ENCODE data around the gene APOD. TPM values are rescaled to one million over a fixed set of nuclear protein-coding genes. Genes with fewer than 3 reads are reported as not detected.
A peak's percentile ranks its signal among the peaks of the same experiment; 100 is the strongest.

The APOD gene
- total RNA-seq, 2 experiments from 2014 or later, result not detected

DNA sequence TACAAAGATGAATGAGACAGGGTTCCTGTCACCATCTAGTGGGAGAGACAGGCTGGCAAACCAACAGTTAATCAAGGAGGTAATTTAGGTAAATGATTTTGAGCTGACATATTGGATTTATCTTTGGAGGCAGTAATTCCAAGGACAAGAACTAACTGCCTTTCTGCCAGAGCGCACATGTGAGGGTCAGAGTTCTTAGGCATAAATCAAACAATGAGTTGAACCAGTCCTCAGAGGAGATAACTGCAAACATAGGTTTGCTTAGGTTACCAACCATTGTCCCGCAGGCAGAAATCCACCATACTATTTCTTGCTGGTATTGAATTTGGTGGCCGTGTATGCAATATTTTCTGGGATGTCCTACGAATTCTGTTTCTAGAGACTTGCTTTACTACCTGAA is 26.4 kb downstream of the APOD start:
- TF ChIP-seq, protein P1, sequence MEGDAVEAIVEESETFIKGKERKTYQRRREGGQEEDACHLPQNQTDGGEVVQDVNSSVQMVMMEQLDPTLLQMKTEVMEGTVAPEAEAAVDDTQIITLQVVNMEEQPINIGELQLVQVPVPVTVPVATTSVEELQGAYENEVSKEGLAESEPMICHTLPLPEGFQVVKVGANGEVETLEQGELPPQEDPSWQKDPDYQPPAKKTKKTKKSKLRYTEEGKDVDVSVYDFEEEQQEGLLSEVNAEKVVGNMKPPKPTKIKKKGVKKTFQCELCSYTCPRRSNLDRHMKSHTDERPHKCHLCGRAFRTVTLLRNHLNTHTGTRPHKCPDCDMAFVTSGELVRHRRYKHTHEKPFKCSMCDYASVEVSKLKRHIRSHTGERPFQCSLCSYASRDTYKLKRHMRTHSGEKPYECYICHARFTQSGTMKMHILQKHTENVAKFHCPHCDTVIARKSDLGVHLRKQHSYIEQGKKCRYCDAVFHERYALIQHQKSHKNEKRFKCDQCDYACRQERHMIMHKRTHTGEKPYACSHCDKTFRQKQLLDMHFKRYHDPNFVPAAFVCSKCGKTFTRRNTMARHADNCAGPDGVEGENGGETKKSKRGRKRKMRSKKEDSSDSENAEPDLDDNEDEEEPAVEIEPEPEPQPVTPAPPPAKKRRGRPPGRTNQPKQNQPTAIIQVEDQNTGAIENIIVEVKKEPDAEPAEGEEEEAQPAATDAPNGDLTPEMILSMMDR (IDR thresholded peaks at IDR 0.05), result no peak
- no peak overlapping the region for H3K27ac Mint-ChIP-seq
- CTCF ChIA-PET, result interaction anchor here (1.0 to 2.9 kb wide), 6 partner anchors 9 to 293 kb away, joined by 4 to 16 read pairs (median 6); partner anchors contain the start of genes PPP1R2 and XXYLT1
- ATAC-seq (no peak), DNase-seq (no peak)
- POLR2A ChIA-PET, result no interaction called here
- H3K4me3 Mint-ChIP-seq, result no peak overlapping the region
- intact Hi-C loops (cut with micrococcal nuclease), result no loop called here
- H3K36me3 Mint-ChIP-seq (ENCODE audit: low read depth), result no peaks in the 10 kb centered on the region
- no peaks in the 10 kb centered on the region for H3K9me3 Mint-ChIP-seq
- peaks cover 34% of the 10 kb centered on the region for H3K4me1 Mint-ChIP-seq (ENCODE audit: low read depth)
- no peaks in the 10 kb centered on the region for H3K27me3 Mint-ChIP-seq

- no peaks in the 10 kb centered on the region for H3K27me3 Mint-ChIP-seq
- POLR2A ChIA-PET, result interaction anchor here (1.1 kb wide), 1 partner anchor 14 kb away, joined by 5 read pairs; no protein-coding TSS in a partner anchor
- H3K4me3 Mint-ChIP-seq, result no peak overlapping the region
- H3K9me3 Mint-ChIP-seq, result no peaks in the 10 kb centered on the region
- CTCF ChIA-PET, result interaction anchor here (0.8 to 2.9 kb wide), 7 partner anchors 9 to 294 kb away, joined by 4 to 16 read pairs (median 6); partner anchors contain the start of genes PPP1R2 and XXYLT1
- H3K4me1 Mint-ChIP-seq (ENCODE audit: low read depth), result peaks cover 43% of the 10 kb centered on the region
- TF ChIP-seq, protein P1 (IDR thresholded peaks at IDR 0.05), result peak; percentile 45
- peak; percentile 62 for DNase-seq
- ATAC-seq, result peak; percentile 70
- intact Hi-C loops (cut with micrococcal nuclease), result no loop called here
- no peaks in the 10 kb centered on the region for H3K36me3 Mint-ChIP-seq (ENCODE audit: low read depth)
- H3K27ac Mint-ChIP-seq, result no peak overlapping the region
Observed at GRCh38 chr3:195556390-195556789, 27.4 kb downstream of the APOD start.

GRCh38 chr3:195555110-195555509 is 28.6 kb downstream of the APOD start:
- H3K4me3 Mint-ChIP-seq, result no peak overlapping the region
- no peaks in the 10 kb centered on the region for H3K36me3 Mint-ChIP-seq (ENCODE audit: low read depth)
- H3K27ac Mint-ChIP-seq, result no peak overlapping the region
- ChIA-PET POLR2A (interaction anchor here (1.1 kb wide), 1 partner anchor 9 kb away, joined by 3 read pairs; no protein-coding TSS in a partner anchor), CTCF (interaction anchor here (1.0 to 2.9 kb wide), 5 partner anchors 9 to 284 kb away, joined by 3 to 16 read pairs (median 7); partner anchors contain the start of gene XXYLT1)
- H3K9me3 Mint-ChIP-seq, result no peaks in the 10 kb centered on the region
- H3K27me3 Mint-ChIP-seq, result no peaks in the 10 kb centered on the region
- TF ChIP-seq, protein P1 (IDR thresholded peaks at IDR 0.05), result no peak
- peaks cover 55% of the 10 kb centered on the region for H3K4me1 Mint-ChIP-seq (ENCODE audit: low read depth)
- no peak for DNase-seq
- intact Hi-C loops (cut with micrococcal nuclease), result no loop called here
- no peak for ATAC-seq

DNA sequence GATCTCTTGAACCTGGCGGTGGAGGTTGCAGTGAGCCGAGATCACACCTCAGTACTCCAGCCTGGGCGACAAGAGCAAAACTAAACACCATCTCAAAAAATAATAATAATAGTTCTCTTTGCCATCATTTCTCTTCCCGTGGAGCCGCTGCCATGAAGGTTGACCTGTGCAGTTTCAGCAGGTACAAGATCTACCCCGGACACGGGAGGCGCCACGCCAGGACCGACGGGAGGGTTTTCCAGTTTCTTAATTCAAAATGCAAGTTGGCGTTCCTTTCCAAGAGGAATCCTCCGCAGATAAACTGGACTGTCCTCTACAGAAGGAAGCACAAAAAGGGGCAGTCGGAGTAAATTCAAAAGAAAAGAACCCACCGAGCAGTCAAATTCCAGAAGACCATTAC is 29.3 kb downstream of the APOD start:
- ChIA-PET CTCF (interaction anchor here (1.0 to 1.4 kb wide), 3 partner anchors 9 to 16 kb away, joined by 3 to 7 read pairs (median 4); no protein-coding TSS in a partner anchor), POLR2A (interaction anchor here (0.8 to 1.1 kb wide), 2 partner anchors 9 to 21 kb away, joined by 3 read pairs; no protein-coding TSS in a partner anchor)
- H3K27ac Mint-ChIP-seq, result no peak overlapping the region
- H3K9me3 Mint-ChIP-seq, result no peaks in the 10 kb centered on the region
- DNase-seq, result no peak
- H3K27me3 Mint-ChIP-seq, result no peaks in the 10 kb centered on the region
- no peak for ATAC-seq
- H3K4me1 Mint-ChIP-seq (ENCODE audit: low read depth), result peaks cover 61% of the 10 kb centered on the region
- TF ChIP-seq, protein P1 (IDR thresholded peaks at IDR 0.05), result no peak
- H3K4me3 Mint-ChIP-seq, result no peak overlapping the region
- intact Hi-C loops (cut with micrococcal nuclease), result no loop called here
- no peaks in the 10 kb centered on the region for H3K36me3 Mint-ChIP-seq (ENCODE audit: low read depth)

- Mint-ChIP-seq H3K27ac (peak overlapping the region; percentile 63), H3K27me3 (no peaks in the 10 kb centered on the region), H3K36me3 (ENCODE audit: low read depth) (no peaks in the 10 kb centered on the region), H3K9me3 (no peaks in the 10 kb centered on the region), H3K4me1 (ENCODE audit: low read depth) (peaks cover 59% of the 10 kb centered on the region), H3K4me3 (no peak overlapping the region)
- TF ChIP-seq, protein P1 (IDR thresholded peaks at IDR 0.05), result no peak
- POLR2A ChIA-PET, result interaction anchor here (1.1 to 4.4 kb wide), 2 partner anchors 12 to 13 kb away, joined by 3 to 34 read pairs; partner anchors contain the start of gene PPP1R2
- no peak for DNase-seq
- intact Hi-C loops (cut with micrococcal nuclease), result no loop called here
- CTCF ChIA-PET, result interaction anchor here (1.0 to 1.9 kb wide), 3 partner anchors 9 to 282 kb away, joined by 4 to 7 read pairs (median 4); partner anchors contain the start of genes APOD and XXYLT1
- no peak for ATAC-seq
Observed at GRCh38 chr3:195553268-195553667, 30.5 kb downstream of the APOD start.

All from activated CD8-positive, alpha-beta T cell treated with anti-CD3 and anti-CD28 coated beads for 36 hours (primary cell).